ENCODE results near the gene NOD1. TPM values are rescaled to one million over a fixed set of nuclear protein-coding genes. Genes with fewer than 3 reads are reported as not detected.

The NOD1 gene
- total and polyA plus RNA-seq, 2 of the 13 experiments (the other 11 are each of a cell fraction or from before 2014, with no cell fraction given): 1.7 to 2.9 TPM

- POLR2A ChIA-PET: no interaction called here
- intact Hi-C loops (cut with micrococcal nuclease; ENCODE audit: unreplicated experiment): no loop called here
- FAIRE-seq: no peak
Observed at GRCh38 chr7:30391806-30392205, 86.8 kb downstream of the NOD1 start.

More at GRCh38 chr7:30391806-30392205, 86.8 kb downstream of the NOD1 start:
- no peak overlapping the region for H3K4me2 ChIP-seq (ENCODE audit: low read depth, low read length)
- 97% methylated on average over 6 of the region's 6 CpGs for WGBS (ENCODE audit: low lambda C conversion rate)
- no peaks in the 10 kb centered on the region for H3K9me3 ChIP-seq (ENCODE audit: low read length)
- no peaks in the 10 kb centered on the region for H3K79me2 ChIP-seq (ENCODE audit: insufficient read depth, low read length)
- TF ChIP-seq HNF1B (CRISPR knock-in tag; IDR thresholded peaks at IDR 0.05) (no peak), ZNF597 (CRISPR knock-in tag; IDR thresholded peaks at IDR 0.05) (no peak), KDM2A (CRISPR knock-in tag; IDR thresholded peaks at IDR 0.05; ENCODE audit: borderline replicate concordance, low read depth) (no peak), SRSF4 (IDR thresholded peaks at IDR 0.05; ENCODE audit: low read depth, low read length, poor library complexity, severe bottlenecking) (no peak), ZNF672 (CRISPR knock-in tag; IDR thresholded peaks at IDR 0.05) (no peak), MXD4 (CRISPR knock-in tag; IDR thresholded peaks at IDR 0.05) (no peak), ZNF275 (CRISPR knock-in tag; IDR thresholded peaks at IDR 0.05; ENCODE audit: borderline replicate concordance) (no peak), RCOR2 (CRISPR knock-in tag; IDR thresholded peaks at IDR 0.05) (no peak), YEATS4 (CRISPR knock-in tag; IDR thresholded peaks at IDR 0.05; ENCODE audit: borderline replicate concordance) (no peak), ZNF44 (CRISPR knock-in tag; IDR thresholded peaks at IDR 0.05) (no peak), ZNF543 (CRISPR knock-in tag; IDR thresholded peaks at IDR 0.05) (no peak)
- no peak for DNase-seq (ENCODE audit: low spot score)
- H3K4me1 ChIP-seq (ENCODE audit: insufficient read depth, low read length): no peaks in the 10 kb centered on the region
- no peak overlapping the region for H3K4me3 ChIP-seq (replicated peaks in 1 of 3; ENCODE audit: insufficient read depth in 1 of 3, low read depth in 2 of 3, low read length in 3 of 3)
- no peaks in the 10 kb centered on the region for H3K27me3 ChIP-seq (ENCODE audit: control insufficient read depth in 1 of 2, insufficient read depth in 2 of 2, low read length in 2 of 2)
- no peaks in the 10 kb centered on the region for H4K20me1 ChIP-seq (ENCODE audit: insufficient read depth, low read length)
- no peak overlapping the region for H2AFZ ChIP-seq (ENCODE audit: low read length)
- no peak for ATAC-seq
- no peak overlapping the region for H3K9ac ChIP-seq (ENCODE audit: insufficient read depth, low read depth, low read length)
- H3K27ac ChIP-seq (ENCODE audit: extremely low read length, insufficient read depth, low read length): no peak overlapping the region
- in situ Hi-C loops (cut with HindIII; ENCODE audit: extremely low pct_ligation_motif_present, low pct_unique_long_range_greater_than_20kb): no loop called here
- H3K36me3 ChIP-seq (replicated peaks in 1 of 2; ENCODE audit: control insufficient read depth in 1 of 2, insufficient read depth in 2 of 2, low read length in 2 of 2): no peaks in the 10 kb centered on the region
- CTCF ChIA-PET (ENCODE audit: low intra/inter-chr PET ratio, low total read pairs): no interaction called here
- BruUV-seq (replicated peaks): no TSS peak

All from HepG2 (cell line).